Neural cell (in vitro differentiated cells): ENCODE results near the gene SLC41A1.

Source experiments
- CTCF ChIP-seq: fragments of 450-650 bp; IDR thresholded peaks from 2 replicates; pipeline ENCODE4 v1.5.1; 2014; ENCODE audit warnings: antibody characterized with exemption, mild to moderate bottlenecking, moderate library complexity; ENCODE audit not compliant: poor library complexity, severe bottlenecking
- POLR2AphosphoS5 ChIP-seq: IDR thresholded peaks from 2 replicates; pipeline ENCODE4 v1.6.1; 2012
- RAD21 ChIP-seq: fragments of 450-650 bp; conservative IDR thresholded peaks from 2 replicates; pipeline ENCODE4 v1.6.1; 2014; ENCODE audit warnings: antibody characterized with exemption, mild to moderate bottlenecking, moderate library complexity
- TAF1 ChIP-seq: IDR thresholded peaks from 2 replicates; pipeline ENCODE4 v1.6.1; 2012; ENCODE audit warnings: low read depth

GRCh38 chr1:205786601-205787000 lies 26.4 kb downstream of the SLC41A1 start:
- TF ChIP-seq CTCF (no peak), POLR2AphosphoS5 (no peak), TAF1 (no peak), RAD21 (no peak)
